Testis (tissue), 3 donors: ENCODE results near the gene PSMB10. TPM values are rescaled to one million over a fixed set of nuclear protein-coding genes. Genes with fewer than 3 reads are reported as not detected.
"Not testable (repeated sequence)": the region's sequence is repeated elsewhere in the genome, so short reads cannot be mapped to it uniquely, and the experiment has no call there.

Experiments used
- DNase-seq: peaks from one replicate; pipeline ENCODE4 v3.0.0-alpha.2; 2019
- H3K27ac ChIP-seq, 2 donors: fragments of 200-600 bp; sonication (generic); one replicate each; pipeline ENCODE4 v1.5.1; 2019
- H3K27me3 ChIP-seq: fragments of 200-600 bp; sonication (generic); one replicate; pipeline ENCODE4 v1.5.1; 2019
- H3K36me3 ChIP-seq: fragments of 200-600 bp; sonication (generic); one replicate; pipeline ENCODE4 v1.5.1; 2017; ENCODE audit warnings: low read depth; ENCODE audit errors: missing control alignments
- H3K4me1 ChIP-seq: fragments of 200-600 bp; sonication (generic); one replicate; pipeline ENCODE4 v1.5.1; 2019
- H3K4me3 ChIP-seq, 2 donors: fragments of 200-600 bp; sonication (generic); one replicate each; pipeline ENCODE4 v1.5.1; 2017 to 2019
- H3K9me3 ChIP-seq: fragments of 200-600 bp; sonication (generic); one replicate; pipeline ENCODE4 v1.5.1; 2017
- CTCF ChIP-seq, 3 experiments: fragments of 450-650 bp in 2 of 3; fragments of 200-600 bp in 1 of 3; sonication (generic) in 1 of 3; IDR thresholded peaks; one replicate each; pipeline ENCODE4 v1.5.1; 2016 to 2019; ENCODE audit warnings: antibody characterized with exemption in 3 of 3, mild to moderate bottlenecking in 2 of 3, moderate library complexity in 1 of 3
- POLR2A ChIP-seq: fragments of 450-650 bp; IDR thresholded peaks from one replicate; pipeline ENCODE4 v1.6.1; 2017; ENCODE audit warnings: antibody characterized with exemption, mild to moderate bottlenecking, moderate library complexity
- WGBS, 2 donors: methylation state at CpG; one replicate each; pipeline ENCODE4 v1.1.5; 2018; 5-methylcytosine and 5-hydroxymethylcytosine counted together
- intact Hi-C: fragments of 100-400 bp; cut with DNase I; formaldehyde crosslinking; loops from one replicate; pipeline ENCODE4 v1.15.1; 2023; ENCODE audit warnings: low total_unique reads
- polyA plus RNA-seq: library from polyadenylated mRNA; stranded (reverse); fragments of 350-450 nt; fragmentation: Illumina TruSeq; extraction: RNeasy Lipid Tissue Mini Kit (QIAGEN cat#74804); gene quantifications from one replicate; pipeline ENCODE4 v1.2.3, GENCODE V29; 2014; ENCODE audit warnings: low read depth, low replicate concordance; ENCODE audit not compliant: insufficient read depth
- total RNA-seq, 2 donors: library from RNA; depleted of rRNA; stranded (reverse); fragments of >200 nt; gene quantifications; one replicate each; pipeline ENCODE4 v1.2.3, GENCODE V29; 2016

Gene PSMB10
- total and polyA plus RNA-seq, 3 donors from 2014 or later, result 13.2 to 49.1 (median 14.2) TPM

- no peaks in the 10 kb centered on the region for H3K9me3 ChIP-seq
- H3K4me3 ChIP-seq, result no peak overlapping the region
- intact Hi-C loops, result loop anchor here (10.0 kb wide), 1 partner anchor 129 kb away; no protein-coding TSS in a partner anchor
- no peaks in the 10 kb centered on the region for H3K36me3 ChIP-seq
- no peak for DNase-seq
- H3K27ac ChIP-seq, result no peak overlapping the region
- 82 to 84% methylated on average over 7 of the region's 7 CpGs for WGBS, 2 donors
- H3K27me3 ChIP-seq, result no peaks in the 10 kb centered on the region
- H3K4me1 ChIP-seq, result peaks cover 13% of the 10 kb centered on the region
- TF ChIP-seq POLR2A, result no peak
- no peak for TF ChIP-seq CTCF (IDR thresholded peaks at IDR 0.05)
These were observed 20.6 kb downstream of the PSMB10 start for GRCh38 chr16:67915831-67916723.

- DNase-seq, H3K9me3 ChIP-seq, H3K27me3 ChIP-seq, H3K4me3 ChIP-seq, H3K27ac ChIP-seq, H3K36me3 ChIP-seq: not testable (repeated sequence)
- 80 to 83% methylated on average over 2 of the region's 2 CpGs for WGBS, 2 donors
- H3K4me1 ChIP-seq, result peaks cover 13% of the 10 kb centered on the region
- intact Hi-C loops, result loop anchor here (10.0 kb wide), 1 partner anchor 129 kb away; no protein-coding TSS in a partner anchor
These were observed 21.2 kb downstream of the PSMB10 start for GRCh38 chr16:67915496-67915769.

- intact Hi-C loops, result loop anchor here (10.0 kb wide), 1 partner anchor 130 kb away; no protein-coding TSS in a partner anchor
- DNase-seq, result no peak
- Histone ChIP-seq H3K9me3 (no peaks in the 10 kb centered on the region), H3K4me1 (peaks cover 13% of the 10 kb centered on the region), H3K27me3 (no peaks in the 10 kb centered on the region), H3K36me3 (no peaks in the 10 kb centered on the region), H3K27ac (no peak overlapping the region), H3K4me3 (no peak overlapping the region)
- WGBS, 2 donors, result 72 to 83% methylated on average over 7 of the region's 7 CpGs
- TF ChIP-seq POLR2A, result no peak
- no peak for TF ChIP-seq CTCF (IDR thresholded peaks at IDR 0.05)
These were observed 21.7 kb downstream of the PSMB10 start for GRCh38 chr16:67914758-67915495.

- H3K4me3 ChIP-seq, result no peak overlapping the region
- H3K4me1 ChIP-seq, result no peaks in the 10 kb centered on the region
- no peak for TF ChIP-seq POLR2A
- H3K27ac ChIP-seq, result no peak overlapping the region
- no peaks in the 10 kb centered on the region for H3K36me3 ChIP-seq
- H3K27me3 ChIP-seq, result no peaks in the 10 kb centered on the region
- WGBS, 2 donors, result 71 to 75% methylated on average over 2 of the region's 2 CpGs
- intact Hi-C loops, result loop anchor here (10.0 kb wide), 1 partner anchor 135 kb away; no protein-coding TSS in a partner anchor
- DNase-seq, result no peak
- H3K9me3 ChIP-seq, result no peaks in the 10 kb centered on the region
These were observed 26.5 kb downstream of the PSMB10 start for GRCh38 chr16:67910158-67910557.

- H3K36me3 ChIP-seq, result no peaks in the 10 kb centered on the region
- DNase-seq, result no peak
- intact Hi-C loops, result no loop called here
- TF ChIP-seq CTCF (IDR thresholded peaks at IDR 0.05), result no peak
- no peak for TF ChIP-seq POLR2A
- no peaks in the 10 kb centered on the region for H3K27me3 ChIP-seq
- no peak overlapping the region for H3K27ac ChIP-seq
- 93 to 98% methylated on average over 27 to 36 of the region's 36 CpGs for WGBS, 2 donors
- no peak overlapping the region for H3K4me3 ChIP-seq
- H3K4me1 ChIP-seq, result no peaks in the 10 kb centered on the region
- H3K9me3 ChIP-seq, result no peaks in the 10 kb centered on the region
These were observed 27.5 kb downstream of the PSMB10 start for GRCh38 chr16:67909056-67909742.
